SK-N-MC (cell line): ENCODE measurements around the gene SLC49A3.

Source experiments
- EZH2 ChIP-seq: fragments of 200-600 bp; sonication (generic); IDR thresholded peaks from one replicate; pipeline ENCODE4 v1.6.1; 2017; ENCODE audit warnings: antibody characterized with exemption
- POLR2AphosphoS5 ChIP-seq: IDR thresholded peaks from 2 replicates; pipeline ENCODE4 v1.6.1; 2012; ENCODE audit warnings: mild to moderate bottlenecking, low read depth, low read length, borderline replicate concordance

DNA sequence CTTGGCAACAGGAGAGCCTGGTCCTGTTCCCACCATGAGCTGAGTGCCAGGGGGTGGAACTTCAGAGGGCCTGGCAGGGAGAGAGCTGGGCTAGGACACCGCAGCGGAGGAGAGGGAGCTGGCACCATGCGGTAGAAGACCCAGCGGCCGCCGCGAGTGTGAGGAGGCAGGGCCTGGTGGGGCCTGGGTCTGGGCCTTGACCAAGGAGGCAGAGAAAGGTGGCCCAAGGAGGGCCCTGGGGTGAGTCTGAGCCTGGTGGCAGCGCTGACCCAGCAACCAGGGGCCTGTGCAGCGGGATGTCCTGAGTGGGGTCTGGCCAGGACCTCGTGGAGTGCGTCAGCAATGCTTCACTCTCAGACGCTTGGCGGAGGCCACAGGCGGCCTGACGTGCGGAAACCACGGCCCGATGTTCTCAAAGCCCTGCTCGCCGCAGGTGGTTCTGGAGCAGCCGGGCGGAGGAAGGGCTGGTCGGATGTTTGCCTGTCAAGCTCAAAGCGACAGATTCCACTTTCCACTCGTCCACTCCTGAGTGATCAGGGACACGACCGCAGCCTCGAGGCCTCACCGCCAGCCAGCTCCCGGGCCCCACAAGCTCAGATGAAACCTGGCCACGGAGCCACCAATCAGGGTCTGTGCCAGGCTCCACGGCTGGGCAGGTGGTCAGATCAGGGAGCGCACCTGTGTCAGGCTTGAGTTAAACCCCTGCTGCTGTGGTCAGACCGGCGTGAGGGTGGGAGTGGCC, 35.7 kb downstream of the SLC49A3 start:
- no peak for TF ChIP-seq EZH2
- TF ChIP-seq POLR2AphosphoS5 = no peak
